ENCODE results near the gene TP53BP2. TPM values are rescaled to one million over a fixed set of nuclear protein-coding genes. Genes with fewer than 3 reads are reported as not detected.

The TP53BP2 gene
- total and polyA plus RNA-seq, 4 donors, result 3.9 to 26.8 (median 13.0) TPM

DNA sequence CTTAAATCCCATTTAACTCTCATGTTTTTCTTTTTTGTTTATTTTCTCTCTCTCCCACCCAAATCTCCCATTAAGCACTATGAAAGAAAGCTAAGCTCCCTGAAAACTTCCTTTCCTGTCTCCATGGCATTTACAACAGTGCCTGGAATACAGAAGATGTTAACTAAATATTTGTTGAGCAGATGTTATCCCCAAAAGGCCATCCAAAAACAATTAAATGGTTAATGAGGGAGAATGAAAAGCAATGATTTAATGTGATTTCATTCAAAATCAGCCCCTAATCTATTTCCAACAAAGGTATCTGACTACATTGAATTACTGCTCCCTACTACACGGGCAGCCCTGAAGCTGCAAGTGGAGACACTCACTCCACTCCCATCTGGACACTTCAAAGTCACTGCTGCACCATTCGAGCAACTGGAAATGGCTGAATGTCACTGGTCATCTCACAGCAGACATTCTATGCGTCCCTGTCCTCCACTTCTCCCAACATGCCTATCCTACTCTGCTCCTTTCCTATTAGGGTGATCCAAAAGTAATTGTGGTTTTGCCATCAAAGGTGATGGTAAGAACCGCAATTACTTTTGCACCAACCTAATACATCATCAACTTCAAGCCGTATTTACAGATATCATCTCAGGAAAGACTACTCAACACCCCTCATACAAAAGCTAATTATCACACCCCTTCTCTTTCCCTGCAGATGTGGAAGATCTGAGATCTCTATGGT lies 7.5 kb downstream of the TP53BP2 start:
- no peak overlapping the region for H3K27ac ChIP-seq (ENCODE audit: low read depth in 1 of 2, low read length in 2 of 2)
- no peak overlapping the region for H3K9ac ChIP-seq (ENCODE audit: low read depth in 1 of 2, low read length in 2 of 2)
- TF ChIP-seq, protein P1, sequence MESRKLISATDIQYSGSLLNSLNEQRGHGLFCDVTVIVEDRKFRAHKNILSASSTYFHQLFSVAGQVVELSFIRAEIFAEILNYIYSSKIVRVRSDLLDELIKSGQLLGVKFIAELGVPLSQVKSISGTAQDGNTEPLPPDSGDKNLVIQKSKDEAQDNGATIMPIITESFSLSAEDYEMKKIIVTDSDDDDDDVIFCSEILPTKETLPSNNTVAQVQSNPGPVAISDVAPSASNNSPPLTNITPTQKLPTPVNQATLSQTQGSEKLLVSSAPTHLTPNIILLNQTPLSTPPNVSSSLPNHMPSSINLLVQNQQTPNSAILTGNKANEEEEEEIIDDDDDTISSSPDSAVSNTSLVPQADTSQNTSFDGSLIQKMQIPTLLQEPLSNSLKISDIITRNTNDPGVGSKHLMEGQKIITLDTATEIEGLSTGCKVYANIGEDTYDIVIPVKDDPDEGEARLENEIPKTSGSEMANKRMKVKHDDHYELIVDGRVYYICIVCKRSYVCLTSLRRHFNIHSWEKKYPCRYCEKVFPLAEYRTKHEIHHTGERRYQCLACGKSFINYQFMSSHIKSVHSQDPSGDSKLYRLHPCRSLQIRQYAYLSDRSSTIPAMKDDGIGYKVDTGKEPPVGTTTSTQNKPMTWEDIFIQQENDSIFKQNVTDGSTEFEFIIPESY (IDR thresholded peaks at IDR 0.05), result no peak
- TF ChIP-seq FOXA1 (IDR thresholded peaks at IDR 0.05), result no peak
- TF ChIP-seq, protein P2, sequence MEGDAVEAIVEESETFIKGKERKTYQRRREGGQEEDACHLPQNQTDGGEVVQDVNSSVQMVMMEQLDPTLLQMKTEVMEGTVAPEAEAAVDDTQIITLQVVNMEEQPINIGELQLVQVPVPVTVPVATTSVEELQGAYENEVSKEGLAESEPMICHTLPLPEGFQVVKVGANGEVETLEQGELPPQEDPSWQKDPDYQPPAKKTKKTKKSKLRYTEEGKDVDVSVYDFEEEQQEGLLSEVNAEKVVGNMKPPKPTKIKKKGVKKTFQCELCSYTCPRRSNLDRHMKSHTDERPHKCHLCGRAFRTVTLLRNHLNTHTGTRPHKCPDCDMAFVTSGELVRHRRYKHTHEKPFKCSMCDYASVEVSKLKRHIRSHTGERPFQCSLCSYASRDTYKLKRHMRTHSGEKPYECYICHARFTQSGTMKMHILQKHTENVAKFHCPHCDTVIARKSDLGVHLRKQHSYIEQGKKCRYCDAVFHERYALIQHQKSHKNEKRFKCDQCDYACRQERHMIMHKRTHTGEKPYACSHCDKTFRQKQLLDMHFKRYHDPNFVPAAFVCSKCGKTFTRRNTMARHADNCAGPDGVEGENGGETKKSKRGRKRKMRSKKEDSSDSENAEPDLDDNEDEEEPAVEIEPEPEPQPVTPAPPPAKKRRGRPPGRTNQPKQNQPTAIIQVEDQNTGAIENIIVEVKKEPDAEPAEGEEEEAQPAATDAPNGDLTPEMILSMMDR (IDR thresholded peaks at IDR 0.05; ENCODE audit: low read depth, low read length, missing input control), result no peak
- TF ChIP-seq, protein P3, sequence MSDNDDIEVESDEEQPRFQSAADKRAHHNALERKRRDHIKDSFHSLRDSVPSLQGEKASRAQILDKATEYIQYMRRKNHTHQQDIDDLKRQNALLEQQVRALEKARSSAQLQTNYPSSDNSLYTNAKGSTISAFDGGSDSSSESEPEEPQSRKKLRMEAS (IDR thresholded peaks at IDR 0.05), result no peak
- no peak for TF ChIP-seq EGR1 (IDR thresholded peaks at IDR 0.05; ENCODE audit: low read depth in 2 of 2)
- TF ChIP-seq SP1 (IDR thresholded peaks at IDR 0.05), result no peak
- TF ChIP-seq, protein P4, sequence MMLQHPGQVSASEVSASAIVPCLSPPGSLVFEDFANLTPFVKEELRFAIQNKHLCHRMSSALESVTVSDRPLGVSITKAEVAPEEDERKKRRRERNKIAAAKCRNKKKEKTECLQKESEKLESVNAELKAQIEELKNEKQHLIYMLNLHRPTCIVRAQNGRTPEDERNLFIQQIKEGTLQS (IDR thresholded peaks at IDR 0.05), result no peak
- TF ChIP-seq HNF4A (conservative IDR thresholded peaks at IDR 0.05), result no peak
- no peak for TF ChIP-seq GABPA (IDR thresholded peaks at IDR 0.05 in 1 of 2, conservative IDR thresholded peaks at IDR 0.05 in 1 of 2)
- TF ChIP-seq HNF4G (IDR thresholded peaks at IDR 0.05), result no peak
- no peak for TF ChIP-seq FOXA2 (IDR thresholded peaks at IDR 0.05)
- TF ChIP-seq TAF1 (conservative IDR thresholded peaks at IDR 0.05), result no peak
- TF ChIP-seq NR2F2 (IDR thresholded peaks at IDR 0.05), result no peak
- no peak for TF ChIP-seq YY1 (IDR thresholded peaks at IDR 0.05)
- no peak for TF ChIP-seq RAD21 (IDR thresholded peaks at IDR 0.05)
- no peak for TF ChIP-seq JUND (IDR thresholded peaks at IDR 0.05)
- TF ChIP-seq, protein P5, sequence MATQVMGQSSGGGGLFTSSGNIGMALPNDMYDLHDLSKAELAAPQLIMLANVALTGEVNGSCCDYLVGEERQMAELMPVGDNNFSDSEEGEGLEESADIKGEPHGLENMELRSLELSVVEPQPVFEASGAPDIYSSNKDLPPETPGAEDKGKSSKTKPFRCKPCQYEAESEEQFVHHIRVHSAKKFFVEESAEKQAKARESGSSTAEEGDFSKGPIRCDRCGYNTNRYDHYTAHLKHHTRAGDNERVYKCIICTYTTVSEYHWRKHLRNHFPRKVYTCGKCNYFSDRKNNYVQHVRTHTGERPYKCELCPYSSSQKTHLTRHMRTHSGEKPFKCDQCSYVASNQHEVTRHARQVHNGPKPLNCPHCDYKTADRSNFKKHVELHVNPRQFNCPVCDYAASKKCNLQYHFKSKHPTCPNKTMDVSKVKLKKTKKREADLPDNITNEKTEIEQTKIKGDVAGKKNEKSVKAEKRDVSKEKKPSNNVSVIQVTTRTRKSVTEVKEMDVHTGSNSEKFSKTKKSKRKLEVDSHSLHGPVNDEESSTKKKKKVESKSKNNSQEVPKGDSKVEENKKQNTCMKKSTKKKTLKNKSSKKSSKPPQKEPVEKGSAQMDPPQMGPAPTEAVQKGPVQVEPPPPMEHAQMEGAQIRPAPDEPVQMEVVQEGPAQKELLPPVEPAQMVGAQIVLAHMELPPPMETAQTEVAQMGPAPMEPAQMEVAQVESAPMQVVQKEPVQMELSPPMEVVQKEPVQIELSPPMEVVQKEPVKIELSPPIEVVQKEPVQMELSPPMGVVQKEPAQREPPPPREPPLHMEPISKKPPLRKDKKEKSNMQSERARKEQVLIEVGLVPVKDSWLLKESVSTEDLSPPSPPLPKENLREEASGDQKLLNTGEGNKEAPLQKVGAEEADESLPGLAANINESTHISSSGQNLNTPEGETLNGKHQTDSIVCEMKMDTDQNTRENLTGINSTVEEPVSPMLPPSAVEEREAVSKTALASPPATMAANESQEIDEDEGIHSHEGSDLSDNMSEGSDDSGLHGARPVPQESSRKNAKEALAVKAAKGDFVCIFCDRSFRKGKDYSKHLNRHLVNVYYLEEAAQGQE (IDR thresholded peaks at IDR 0.05), result no peak
- no peak for TF ChIP-seq RXRA (IDR thresholded peaks at IDR 0.05)
- no peaks in the 10 kb centered on the region for H3K36me3 ChIP-seq (ENCODE audit: control insufficient read depth in 4 of 4, insufficient read depth in 3 of 4, low read depth in 1 of 4, low read length in 3 of 4)
- no peak overlapping the region for H3K4me3 ChIP-seq (ENCODE audit: low read depth in 1 of 3, low read length in 3 of 3)
- H3K4me1 ChIP-seq (ENCODE audit: control insufficient read depth in 4 of 4, insufficient read depth in 4 of 4, low read length in 3 of 4), result peaks cover 8 to 28% (median 15%) of the 10 kb centered on the region in 4 donors
- no peaks in the 10 kb centered on the region for H3K9me3 ChIP-seq (ENCODE audit: control insufficient read depth in 4 of 4, low read length in 3 of 4)
- DNase-seq (ENCODE audit: low spot score), result no peak
- WGBS, result 83% methylated on average over 5 of the region's 5 CpGs
- no peaks in the 10 kb centered on the region for H3K27me3 ChIP-seq (ENCODE audit: control insufficient read depth in 4 of 4, insufficient read depth in 4 of 4, low read length in 3 of 4)

All from liver (tissue), 9 donors.